Cardiac muscle cell (in vitro differentiated cells and primary cell): ENCODE data around the gene BIRC6. TPM values are rescaled to one million over a fixed set of nuclear protein-coding genes. Genes with fewer than 3 reads are reported as not detected.

ENCODE experiments used
- DNase-seq, 2 donors: peaks; one replicate each; pipeline versions ENCODE4 v3.0.0 to v3.0.0-alpha.2; 2010 to 2017; ENCODE audit warnings: low read depth in 1 of 2, low spot score in 1 of 2
- H3K27ac ChIP-seq: fragments of 200-600 bp; sonication (generic); 2 replicates; pipeline ENCODE4 v1.5.1; 2016
- H3K27me3 ChIP-seq: fragments of 200-600 bp; sonication (generic); 2 replicates; pipeline ENCODE4 v1.6.0; 2016; ENCODE audit warnings: control low read depth
- H3K36me3 ChIP-seq: fragments of 200-600 bp; sonication (generic); 2 replicates; pipeline ENCODE4 v1.5.1; 2016; ENCODE audit warnings: control low read depth
- H3K4me1 ChIP-seq: fragments of 200-600 bp; sonication (generic); 2 replicates; pipeline ENCODE4 v1.8.1; 2017; ENCODE audit warnings: low read depth, mild to moderate bottlenecking, mixed run types
- H3K4me3 ChIP-seq: fragments of 200-600 bp; sonication (generic); 2 replicates; pipeline ENCODE4 v1.5.1; 2016; ENCODE audit warnings: mild to moderate bottlenecking
- H3K9me3 ChIP-seq: fragments of 200-600 bp; sonication (generic); 2 replicates; pipeline ENCODE4 v1.5.1; 2017; ENCODE audit warnings: low read depth, mild to moderate bottlenecking, control low read depth
- polyA plus RNA-seq: library from polyadenylated mRNA; unstranded; fragments of >200 nt; fragmentation: Nextera tagmentation; extraction: Ambion mirVana; gene quantifications from 2 replicates; pipeline ENCODE4 v1.2.1, GENCODE V29; 2016
- total RNA-seq: library from RNA; depleted of rRNA; stranded (reverse); fragments of >200 nt; gene quantifications from 2 replicates; pipeline ENCODE4 v1.2.3, GENCODE V29; 2016
- TF ChIP-seq, protein P1 (sequence below): IDR thresholded peaks from 2 replicates; pipeline ENCODE4 v1.5.1; 2012; ENCODE audit warnings: low read depth, mild to moderate bottlenecking, low read length

The BIRC6 gene
- total and polyA plus RNA-seq, 2 experiments from 2014 or later, result 25.0 to 89.9 TPM

DNA sequence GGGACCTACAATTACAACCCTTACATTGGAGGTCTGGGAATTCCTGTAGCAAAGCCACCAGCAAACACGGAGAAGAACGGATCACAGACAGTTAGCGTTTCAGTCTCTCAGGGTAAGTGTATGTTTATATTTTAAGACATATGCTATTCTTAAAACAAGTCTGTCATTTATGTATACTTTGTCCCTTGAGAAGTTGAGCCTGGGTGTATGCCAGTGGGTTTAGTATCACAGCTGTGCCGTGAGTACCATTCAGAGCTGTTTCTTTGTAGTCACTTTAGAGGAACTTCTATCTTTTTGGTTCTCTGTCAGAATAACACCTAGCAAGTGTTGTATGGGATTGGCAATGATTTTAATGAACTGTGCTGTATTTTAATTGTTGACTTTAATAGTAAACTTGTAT is 125.6 kb downstream of the BIRC6 start:
- TF ChIP-seq, protein P1, sequence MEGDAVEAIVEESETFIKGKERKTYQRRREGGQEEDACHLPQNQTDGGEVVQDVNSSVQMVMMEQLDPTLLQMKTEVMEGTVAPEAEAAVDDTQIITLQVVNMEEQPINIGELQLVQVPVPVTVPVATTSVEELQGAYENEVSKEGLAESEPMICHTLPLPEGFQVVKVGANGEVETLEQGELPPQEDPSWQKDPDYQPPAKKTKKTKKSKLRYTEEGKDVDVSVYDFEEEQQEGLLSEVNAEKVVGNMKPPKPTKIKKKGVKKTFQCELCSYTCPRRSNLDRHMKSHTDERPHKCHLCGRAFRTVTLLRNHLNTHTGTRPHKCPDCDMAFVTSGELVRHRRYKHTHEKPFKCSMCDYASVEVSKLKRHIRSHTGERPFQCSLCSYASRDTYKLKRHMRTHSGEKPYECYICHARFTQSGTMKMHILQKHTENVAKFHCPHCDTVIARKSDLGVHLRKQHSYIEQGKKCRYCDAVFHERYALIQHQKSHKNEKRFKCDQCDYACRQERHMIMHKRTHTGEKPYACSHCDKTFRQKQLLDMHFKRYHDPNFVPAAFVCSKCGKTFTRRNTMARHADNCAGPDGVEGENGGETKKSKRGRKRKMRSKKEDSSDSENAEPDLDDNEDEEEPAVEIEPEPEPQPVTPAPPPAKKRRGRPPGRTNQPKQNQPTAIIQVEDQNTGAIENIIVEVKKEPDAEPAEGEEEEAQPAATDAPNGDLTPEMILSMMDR, result no peak
- no peaks in the 10 kb centered on the region for H3K27me3 ChIP-seq
- H3K27ac ChIP-seq, result no peak overlapping the region
- peaks cover 74% of the 10 kb centered on the region for H3K36me3 ChIP-seq
- no peaks in the 10 kb centered on the region for H3K4me1 ChIP-seq
- H3K4me3 ChIP-seq, result no peak overlapping the region
- DNase-seq, result no peak
- no peaks in the 10 kb centered on the region for H3K9me3 ChIP-seq

DNA sequence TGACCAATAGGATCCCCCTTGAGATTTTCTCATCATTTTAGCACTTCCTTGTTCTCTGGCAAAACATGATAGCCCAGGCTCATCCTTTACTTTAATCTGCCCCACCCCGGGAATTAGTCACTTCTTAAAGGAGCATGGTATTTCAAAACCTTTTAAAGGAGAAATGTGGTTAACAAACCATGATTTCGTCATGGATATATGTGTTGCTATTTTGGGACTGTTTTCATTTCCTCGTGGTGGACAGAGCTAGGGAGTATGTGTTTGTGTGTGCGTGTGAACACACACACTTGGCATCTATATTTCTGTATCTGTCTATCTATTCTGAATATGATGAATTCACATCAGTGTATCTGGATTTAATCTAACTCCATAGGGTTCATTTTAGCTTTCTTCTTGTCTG is 128.1 kb downstream of the BIRC6 start:
- Histone ChIP-seq H3K4me3 (no peak overlapping the region), H3K9me3 (no peaks in the 10 kb centered on the region), H3K36me3 (peaks cover 77% of the 10 kb centered on the region), H3K27me3 (no peaks in the 10 kb centered on the region), H3K4me1 (no peaks in the 10 kb centered on the region), H3K27ac (no peak overlapping the region)
- TF ChIP-seq, protein P1, result no peak
- DNase-seq, result peak in 1 of 2 donors; percentile 90

DNA sequence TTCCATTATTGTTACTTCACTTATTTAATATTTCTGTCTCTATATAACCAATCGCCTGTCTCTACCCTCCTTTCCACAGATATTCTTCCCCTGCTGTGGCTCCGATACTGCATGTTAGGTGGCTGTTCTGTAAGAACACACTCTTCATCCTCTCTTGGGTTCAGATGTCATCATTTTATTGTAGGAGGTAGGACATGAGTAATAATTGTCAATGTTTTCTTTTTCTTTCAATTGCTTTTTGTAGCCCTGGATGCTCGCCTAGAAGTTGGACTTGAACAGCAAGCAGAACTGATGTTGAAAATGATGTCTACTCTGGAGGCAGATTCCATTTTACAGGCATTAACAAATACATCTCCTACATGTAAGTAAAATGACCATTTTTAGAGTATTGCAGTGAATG is 128.6 kb downstream of the BIRC6 start:
- TF ChIP-seq, protein P1, result no peak
- Histone ChIP-seq H3K4me3 (no peak overlapping the region), H3K36me3 (peaks cover 79% of the 10 kb centered on the region), H3K27ac (no peak overlapping the region), H3K4me1 (no peaks in the 10 kb centered on the region), H3K27me3 (no peaks in the 10 kb centered on the region), H3K9me3 (no peaks in the 10 kb centered on the region)
- no peak for DNase-seq

DNA sequence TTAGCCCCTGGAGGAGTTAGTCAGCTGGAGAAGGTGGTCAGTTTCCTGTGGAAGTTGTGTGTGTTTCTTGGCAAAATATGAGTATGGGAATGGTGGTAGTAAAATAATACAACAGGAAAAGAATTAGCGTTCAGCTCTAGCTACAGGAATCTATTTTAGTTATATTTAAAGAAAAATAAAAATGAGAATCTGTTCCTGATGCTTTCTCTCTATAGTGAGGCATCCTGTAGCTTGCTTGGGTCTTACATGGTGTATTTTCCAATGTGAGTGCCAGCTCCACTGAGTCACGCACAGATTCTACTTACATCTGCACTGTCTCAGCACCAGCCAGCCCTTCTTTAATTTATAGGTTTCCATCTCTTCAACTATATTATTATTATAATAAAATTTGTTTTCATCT is 132.2 kb downstream of the BIRC6 start:
- H3K4me3 ChIP-seq, result no peak overlapping the region
- TF ChIP-seq, protein P1, result no peak
- H3K4me1 ChIP-seq, result no peaks in the 10 kb centered on the region
- no peaks in the 10 kb centered on the region for H3K27me3 ChIP-seq
- H3K27ac ChIP-seq, result no peak overlapping the region
- no peak for DNase-seq
- peaks cover 74% of the 10 kb centered on the region for H3K36me3 ChIP-seq
- H3K9me3 ChIP-seq, result no peaks in the 10 kb centered on the region

DNA sequence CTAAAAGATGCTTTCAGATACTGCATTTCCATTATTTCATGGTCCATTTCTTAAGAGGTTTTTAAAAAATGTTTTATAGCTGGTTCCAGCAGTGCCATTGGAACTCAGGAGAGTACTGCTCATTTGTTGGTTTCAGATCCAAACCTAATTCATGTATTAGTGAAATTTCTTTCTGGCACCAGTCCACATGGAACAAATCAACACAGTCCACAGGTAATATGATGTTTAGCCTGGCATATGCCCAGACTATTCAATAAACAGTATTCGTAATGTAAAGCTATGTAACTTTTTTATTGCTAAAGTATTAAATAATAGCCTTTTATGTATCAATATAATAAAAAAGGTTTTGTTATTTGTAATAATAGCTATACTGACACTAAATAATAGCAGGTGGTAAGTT is 134.5 kb downstream of the BIRC6 start:
- Histone ChIP-seq H3K36me3 (peaks cover 64% of the 10 kb centered on the region), H3K4me1 (no peaks in the 10 kb centered on the region), H3K27ac (no peak overlapping the region), H3K27me3 (no peaks in the 10 kb centered on the region), H3K4me3 (no peak overlapping the region), H3K9me3 (no peaks in the 10 kb centered on the region)
- TF ChIP-seq, protein P1, result no peak
- no peak for DNase-seq

DNA sequence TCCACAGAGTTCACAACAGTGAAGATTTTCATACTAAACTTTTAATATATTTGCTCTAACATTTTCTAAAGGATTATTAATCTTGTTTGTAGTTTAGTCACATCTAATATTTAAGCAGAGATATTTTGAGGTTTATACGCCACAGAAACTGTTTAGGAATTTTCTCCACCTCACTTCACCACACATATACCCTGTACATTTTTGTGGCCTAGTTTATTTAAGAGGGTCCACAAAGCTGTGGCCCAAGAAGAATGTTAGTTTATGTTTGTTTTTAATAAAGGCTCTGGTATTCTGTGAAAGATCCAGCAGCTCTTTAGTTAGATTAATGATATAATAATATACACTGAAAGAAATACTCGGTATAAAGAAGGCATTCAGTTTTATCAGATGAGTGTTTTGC is 138.3 kb downstream of the BIRC6 start:
- H3K4me3 ChIP-seq, result no peak overlapping the region
- no peaks in the 10 kb centered on the region for H3K4me1 ChIP-seq
- no peak for DNase-seq
- H3K27ac ChIP-seq, result no peak overlapping the region
- TF ChIP-seq, protein P1, result no peak
- H3K36me3 ChIP-seq, result peaks cover 56% of the 10 kb centered on the region
- no peaks in the 10 kb centered on the region for H3K9me3 ChIP-seq
- H3K27me3 ChIP-seq, result no peaks in the 10 kb centered on the region
